HepG2 (cell line): ENCODE data around the gene HRH2. TPM values are rescaled to one million over a fixed set of nuclear protein-coding genes. Genes with fewer than 3 reads are reported as not detected.

Experiments
- ATAC-seq: fragments of 200-7000 bp; cut with Tn5 transposase; 3 replicates; pipeline ENCODE4 v1.9.1; 2020; ENCODE audit warnings: mild to moderate bottlenecking, moderate library complexity
- BruUV-seq: library from RNA; stranded (reverse); fragments of 400-500 nt; replicated peaks from 2 replicates; lab custom pipeline; 2021; lab: Mats Ljungman, UMichigan
- CTCF ChIA-PET: fragments of 300-600 bp; formaldehyde crosslinking; extraction: SDS; loops from one replicate; lab custom pipeline; 2021; ENCODE audit warnings: low total read pairs, inconsistent platforms, low intra/inter-chr PET ratio; lab: Yijun Ruan, JAX
- POLR2A ChIA-PET: fragments of 350-600 bp; sonication (Branson Sonifier 250); formaldehyde crosslinking; loops from one replicate; lab custom pipeline; 2020; ENCODE audit warnings: antibody characterized with exemption, inconsistent platforms; lab: Yijun Ruan, JAX
- DNase-seq: peaks from one replicate; pipeline ENCODE4 v3.0.0-alpha.2; 2015; ENCODE audit warnings: low spot score
- FAIRE-seq: peaks from 3 replicates; lab custom pipeline; 2011; peaks lifted over from hg19 to GRCh38; lab: Jason Lieb, UNC
- H2AFZ ChIP-seq: one replicate; pipeline ENCODE4 v1.6.1; 2011; ENCODE audit warnings: low read length, inconsistent platforms
- H3K27ac ChIP-seq: fragments of 300-600 bp; 3 replicates; pipeline ENCODE4 v1.8.0; 2011; ENCODE audit warnings: mixed run types, mild to moderate bottlenecking, mixed read lengths, low read length, inconsistent platforms; ENCODE audit not compliant: insufficient read depth; ENCODE audit errors: extremely low read length
- H3K27me3 ChIP-seq, 2 experiments: fragments of 200-600 bp in 1 of 2; 2 replicates in 1 of 2; 3 replicates in 1 of 2; pipeline versions ENCODE4 v1.6.0 to v1.8.0; 2011; ENCODE audit warnings: low read length in 2 of 2, mild to moderate bottlenecking in 2 of 2, moderate library complexity in 2 of 2, inconsistent platforms in 1 of 2; ENCODE audit not compliant: insufficient read depth in 2 of 2, control insufficient read depth in 1 of 2
- H3K36me3 ChIP-seq, 2 experiments: fragments of 200-600 bp in 1 of 2; replicated peaks in 1 of 2; 2 replicates in 1 of 2; 3 replicates in 1 of 2; pipeline versions ENCODE4 v1.5.1 to v1.8.0; 2011; ENCODE audit warnings: low read length in 2 of 2, inconsistent platforms in 1 of 2; ENCODE audit not compliant: insufficient read depth in 2 of 2, control insufficient read depth in 1 of 2
- H3K4me1 ChIP-seq: 2 replicates; pipeline ENCODE4 v1.5.1; 2012; ENCODE audit warnings: low read length, inconsistent platforms; ENCODE audit not compliant: insufficient read depth
- H3K4me2 ChIP-seq: 2 replicates; pipeline ENCODE4 v1.6.0; 2011; ENCODE audit warnings: low read depth, low read length, inconsistent platforms
- H3K4me3 ChIP-seq, 3 experiments: fragments of 200-600 bp in 1 of 3; sonication (generic), shearing (Covaris generic) in 1 of 3; replicated peaks in 1 of 3; 2 replicates each; pipeline ENCODE4 v1.5.1; 2011 to 2016; ENCODE audit warnings: low read length in 3 of 3, inconsistent platforms in 2 of 3, low read depth in 2 of 3, mild to moderate bottlenecking in 2 of 3, control low read depth in 1 of 3, mixed read lengths in 1 of 3; ENCODE audit not compliant: insufficient read depth in 1 of 3
- H3K79me2 ChIP-seq: one replicate; pipeline ENCODE4 v1.6.1; 2011; ENCODE audit warnings: low read length, inconsistent platforms; ENCODE audit not compliant: insufficient read depth
- H3K9ac ChIP-seq: 2 replicates; pipeline ENCODE4 v1.6.0; 2011; ENCODE audit warnings: mild to moderate bottlenecking, low read depth, low read length, inconsistent platforms; ENCODE audit not compliant: insufficient read depth
- H3K9me3 ChIP-seq: 2 replicates; pipeline ENCODE4 v1.5.1; 2012; ENCODE audit warnings: mild to moderate bottlenecking, low read length
- H4K20me1 ChIP-seq: 2 replicates; pipeline ENCODE4 v1.6.0; 2011; ENCODE audit warnings: inconsistent platforms, mild to moderate bottlenecking, low read length, moderate library complexity; ENCODE audit not compliant: insufficient read depth
- KDM2A ChIP-seq: sonication (generic); formaldehyde crosslinking; IDR thresholded peaks from 2 replicates; pipeline ENCODE4 v1.4.0; 2020; ENCODE audit warnings: low read depth, missing genetic modification reagents, borderline replicate concordance
- MTA1 ChIP-seq: sonication (generic); formaldehyde crosslinking; IDR thresholded peaks from 2 replicates; pipeline ENCODE4 v1.4.0; 2020; ENCODE audit warnings: missing genetic modification reagents, mild to moderate bottlenecking, borderline replicate concordance
- PRDM4 ChIP-seq: sonication (generic); formaldehyde crosslinking; IDR thresholded peaks from 2 replicates; pipeline ENCODE4 v1.9.0; 2021; ENCODE audit warnings: missing genetic modification reagents, borderline replicate concordance
- ZNF12 ChIP-seq: sonication (generic); formaldehyde crosslinking; IDR thresholded peaks from 2 replicates; pipeline ENCODE4 v1.5.0; 2020; ENCODE audit warnings: missing genetic modification reagents
- ZNF558 ChIP-seq: sonication (generic); formaldehyde crosslinking; IDR thresholded peaks from 2 replicates; pipeline ENCODE4 v1.9.0; 2022; ENCODE audit warnings: mild to moderate bottlenecking, missing genetic modification reagents, borderline replicate concordance
- ZNF75D ChIP-seq: sonication (generic); formaldehyde crosslinking; IDR thresholded peaks from 2 replicates; pipeline ENCODE4 v1.8.1; 2023; ENCODE audit warnings: missing genetic modification reagents, mild to moderate bottlenecking, borderline replicate concordance
- WGBS: methylation state at CpG from one replicate; pipeline ENCODE4 v1.1.6; 2017; ENCODE audit warnings: low lambda C conversion rate; 5-methylcytosine and 5-hydroxymethylcytosine counted together
- in situ Hi-C: cut with HindIII; loops from 2 replicates; pipeline ENCODE4 v1.10.0; 2017; ENCODE audit warnings: low pct_unique_long_range_greater_than_20kb; ENCODE audit not compliant: extremely low pct_ligation_motif_present
- intact Hi-C: fragments of 100-400 bp; cut with micrococcal nuclease; formaldehyde crosslinking; loops from one replicate; pipeline ENCODE4 v1.10.0; 2022; ENCODE audit not compliant: unreplicated experiment
- polyA plus RNA-seq, 8 experiments: library from polyadenylated mRNA; depleted of rRNA in 3 of 8; stranded (reverse) in 7 of 8; unstranded in 1 of 8; fragments of >200 nt; fragmentation: Illumina TruSeq in 4 of 8; extraction: Trizol in 4 of 8; gene quantifications; 2 replicates each; pipeline versions ENCODE4 v1.2.1 to v1.2.3, GENCODE V29; 2011 to 2016; ENCODE audit warnings: low read depth in 4 of 8, missing spikeins in 1 of 8, mixed read lengths in 1 of 8; ENCODE audit not compliant: insufficient read depth in 1 of 8
- total RNA-seq, 5 experiments: library from RNA; depleted of rRNA; stranded (reverse); fragments of >200 nt; fragmentation: Illumina TruSeq; extraction: Trizol; gene quantifications; 2 replicates each; pipeline ENCODE4 v1.2.3, GENCODE V29; 2016; ENCODE audit warnings: low read depth in 1 of 5

Gene HRH2
- total and polyA plus RNA-seq, 2 of the 13 experiments (the other 11 are each of a cell fraction or from before 2014, with no cell fraction given): not detected

- FAIRE-seq (no peak), DNase-seq (no peak), ATAC-seq (no peak)
- intact Hi-C loops: no loop called here
- TF ChIP-seq ZNF12 (no peak), MTA1 (no peak), KDM2A (CRISPR knock-in tag) (no peak), ZNF75D (CRISPR knock-in tag) (no peak), PRDM4 (no peak), ZNF558 (no peak)
- no peak overlapping the region for H3K9ac ChIP-seq
- no peaks in the 10 kb centered on the region for H3K9me3 ChIP-seq
- H4K20me1 ChIP-seq: no peaks in the 10 kb centered on the region
- ChIA-PET CTCF (no interaction called here), POLR2A (no interaction called here)
- in situ Hi-C loops: no loop called here
- H3K4me1 ChIP-seq: peaks cover 25% of the 10 kb centered on the region
- no peaks in the 10 kb centered on the region for H3K36me3 ChIP-seq
- 56% methylated on average over 4 of the region's 5 CpGs for WGBS
- no peaks in the 10 kb centered on the region for H3K79me2 ChIP-seq
- no peak overlapping the region for H3K4me2 ChIP-seq
- H2AFZ ChIP-seq: no peak overlapping the region
- H3K27ac ChIP-seq: no peak overlapping the region
- H3K27me3 ChIP-seq: peaks cover 1 to 14% of the 10 kb centered on the region in 2 experiments; a peak in 2 of 5 replicates
- no peak overlapping the region for H3K4me3 ChIP-seq
- no TSS peak for BruUV-seq
Observed at GRCh38 chr5:175691761-175692160, 33.9 kb downstream of the HRH2 start.
